GM23248 (cell line): ENCODE measurements around the gene BAG1. TPM values are rescaled to one million over a fixed set of nuclear protein-coding genes. Genes with fewer than 3 reads are reported as not detected.

ENCODE experiments used
- DNase-seq: peaks from one replicate; pipeline ENCODE4 v3.0.0-alpha.2; 2015
- H2AFZ ChIP-seq: fragments of 200-600 bp; sonication (generic); 2 replicates; pipeline ENCODE4 v1.6.1; 2016; ENCODE audit warnings: antibody characterized with exemption
- H3F3A ChIP-seq: fragments of 200-600 bp; sonication (generic); 2 replicates; pipeline ENCODE4 v1.6.1; 2016; ENCODE audit warnings: mild to moderate bottlenecking, antibody characterized with exemption, mixed run types; ENCODE audit not compliant: insufficient read depth
- H3K27ac ChIP-seq: fragments of 200-600 bp; sonication (generic); 2 replicates; pipeline ENCODE4 v1.5.1; 2016; ENCODE audit warnings: mild to moderate bottlenecking
- H3K27me3 ChIP-seq: fragments of 200-600 bp; sonication (generic); replicated peaks from 2 replicates; pipeline ENCODE4 v1.6.1; 2016; ENCODE audit warnings: mild to moderate bottlenecking; ENCODE audit not compliant: insufficient read depth
- H3K36me3 ChIP-seq: fragments of 200-600 bp; sonication (generic); 2 replicates; pipeline ENCODE4 v1.6.1; 2016; ENCODE audit warnings: low read depth, mild to moderate bottlenecking
- H3K4me1 ChIP-seq: fragments of 200-600 bp; sonication (generic); 2 replicates; pipeline ENCODE4 v1.6.1; 2016; ENCODE audit warnings: mild to moderate bottlenecking; ENCODE audit not compliant: insufficient read depth
- H3K4me2 ChIP-seq: fragments of 200-600 bp; sonication (generic); one replicate; pipeline ENCODE4 v1.6.1; 2016; ENCODE audit warnings: mild to moderate bottlenecking; ENCODE audit not compliant: unreplicated experiment
- H3K4me3 ChIP-seq: fragments of 200-600 bp; sonication (generic); 2 replicates; pipeline ENCODE4 v1.5.1; 2016; ENCODE audit warnings: mild to moderate bottlenecking
- H3K79me2 ChIP-seq: fragments of 200-600 bp; sonication (generic); 2 replicates; pipeline ENCODE4 v1.6.1; 2016; ENCODE audit warnings: mild to moderate bottlenecking; ENCODE audit not compliant: insufficient read depth
- H3K9ac ChIP-seq: fragments of 200-600 bp; sonication (generic); 2 replicates; pipeline ENCODE4 v1.6.1; 2016; ENCODE audit warnings: mild to moderate bottlenecking
- H3K9me2 ChIP-seq: fragments of 200-600 bp; sonication (generic); 2 replicates; pipeline ENCODE4 v1.6.1; 2016; ENCODE audit warnings: mixed run types, mild to moderate bottlenecking, moderate library complexity; ENCODE audit not compliant: insufficient read depth
- H3K9me3 ChIP-seq: fragments of 200-600 bp; sonication (generic); one replicate; pipeline ENCODE4 v1.6.1; 2017; ENCODE audit warnings: low read depth
- H4K20me1 ChIP-seq: fragments of 200-600 bp; sonication (generic); 2 replicates; pipeline ENCODE4 v1.6.0; 2016; ENCODE audit not compliant: insufficient read depth
- EZH2 ChIP-seq: fragments of 200-600 bp; sonication (generic); IDR thresholded peaks from 2 replicates; pipeline ENCODE4 v1.6.1; 2018; ENCODE audit warnings: antibody characterized with exemption, mild to moderate bottlenecking; ENCODE audit not compliant: insufficient read depth, poor library complexity, severe bottlenecking
- EZH2phosphoT487 ChIP-seq: fragments of 200-600 bp; sonication (generic); IDR thresholded peaks from 2 replicates; pipeline ENCODE4 v1.6.1; 2018; ENCODE audit warnings: antibody characterized with exemption, moderate library complexity, mild to moderate bottlenecking, low read depth; ENCODE audit not compliant: insufficient read depth
- WGBS, 2 experiments: methylation state at CpG; one replicate each; pipeline ENCODE4 v1.1.6; 2015 to 2017; ENCODE audit warnings: low lambda C conversion rate in 2 of 2, low coverage in 1 of 2; ENCODE audit errors: missing lambda C conversion rate in 2 of 2; 5-methylcytosine and 5-hydroxymethylcytosine counted together
- in situ Hi-C: fragments of 300-500 bp; cut with MboI; formaldehyde crosslinking; loops from 2 replicates; pipeline ENCODE4 v1.15.0; 2020
- polyA plus RNA-seq: library from polyadenylated mRNA; unstranded; fragments of >200 nt; fragmentation: Nextera tagmentation; extraction: Ambion mirVana; gene quantifications from 2 replicates; pipeline ENCODE4 v1.2.1, GENCODE V29; 2016
- total RNA-seq: library from RNA; depleted of rRNA; stranded (reverse); fragments of >200 nt; shearing (Covaris generic); gene quantifications from 2 replicates; pipeline ENCODE4 v1.2.3, GENCODE V29; 2014; rRNA removed

Gene BAG1
- total and polyA plus RNA-seq, 2 experiments from 2014 or later, result 38.2 to 49.7 TPM

- H3K9ac ChIP-seq, result no peak overlapping the region
- H3K9me2 ChIP-seq, result no peaks in the 10 kb centered on the region
- H2AFZ ChIP-seq, result no peak overlapping the region
- no peak for DNase-seq
- no peaks in the 10 kb centered on the region for H3K79me2 ChIP-seq
- TF ChIP-seq EZH2phosphoT487, result no peak
- TF ChIP-seq EZH2, result no peak
- in situ Hi-C loops, result no loop called here
- H3K27me3 ChIP-seq, result no peaks in the 10 kb centered on the region; the same call in 1 of the 2 replicates
- no peaks in the 10 kb centered on the region for H3K4me1 ChIP-seq
- no peaks in the 10 kb centered on the region for H3K9me3 ChIP-seq
- no peak overlapping the region for H3K27ac ChIP-seq
- no peaks in the 10 kb centered on the region for H4K20me1 ChIP-seq
- 86 to 87% methylated on average over 4 of the region's 4 CpGs for WGBS, 2 experiments
- no peaks in the 10 kb centered on the region for H3F3A ChIP-seq
- H3K4me2 ChIP-seq, result no peak overlapping the region
- no peaks in the 10 kb centered on the region for H3K36me3 ChIP-seq
- no peak overlapping the region for H3K4me3 ChIP-seq
Measured at GRCh38 chr9:33210006-33210715, 54.3 kb downstream of the BAG1 start.

GRCh38 chr9:33209394-33209793 lies 55.1 kb downstream of the BAG1 start:
- Histone ChIP-seq H3K36me3 (no peaks in the 10 kb centered on the region), H3K4me1 (no peaks in the 10 kb centered on the region), H3K79me2 (no peaks in the 10 kb centered on the region), H2AFZ (no peak overlapping the region), H3K9ac (no peak overlapping the region), H3K27ac (no peak overlapping the region), H3K9me3 (no peaks in the 10 kb centered on the region), H3F3A (no peaks in the 10 kb centered on the region), H3K4me2 (no peak overlapping the region), H3K9me2 (no peaks in the 10 kb centered on the region), H3K27me3 (no peaks in the 10 kb centered on the region; the same call in 1 of the 2 replicates), H3K4me3 (no peak overlapping the region), H4K20me1 (no peaks in the 10 kb centered on the region)
- no peak for TF ChIP-seq EZH2
- no peak for TF ChIP-seq EZH2phosphoT487
- WGBS, 2 experiments, result 44 to 63% methylated on average over 1 of the region's 1 CpG
- in situ Hi-C loops, result no loop called here
- DNase-seq, result no peak

- Histone ChIP-seq H3K27ac (no peak overlapping the region), H3K4me2 (no peak overlapping the region), H3K4me1 (peaks cover 16% of the 10 kb centered on the region), H3K9ac (no peak overlapping the region), H3K4me3 (no peak overlapping the region), H3F3A (peaks cover 21% of the 10 kb centered on the region), H3K9me2 (no peaks in the 10 kb centered on the region), H3K9me3 (no peaks in the 10 kb centered on the region), H4K20me1 (no peaks in the 10 kb centered on the region), H2AFZ (0 out of 2 replicates have a peak overlapping the region, but pooled peaks have one; percentile 11), H3K79me2 (no peaks in the 10 kb centered on the region), H3K36me3 (no peaks in the 10 kb centered on the region), H3K27me3 (no peaks in the 10 kb centered on the region)
- 66 to 67% methylated on average over 11 of the region's 11 CpGs for WGBS, 2 experiments
- TF ChIP-seq EZH2phosphoT487 (no peak), EZH2 (no peak)
- in situ Hi-C loops, result no loop called here
- DNase-seq, result peak; percentile 47
Measured at GRCh38 chr9:33202552-33203201, 61.8 kb downstream of the BAG1 start.

Other genes starting within 250 kb of the BAG1 start
- gene DNAJA1, start 239.4 kb downstream of the BAG1 start, total RNA-seq, result 84.6 and 92.7 TPM in 2 replicates
- gene DNAJA1, start 239.4 kb downstream of the BAG1 start, polyA plus RNA-seq, result 108 and 115 TPM in 2 replicates
- gene SMU1, start 188.0 kb downstream of the BAG1 start, total RNA-seq, result 23.1 and 26.3 TPM in 2 replicates
- gene SMU1, start 188.0 kb downstream of the BAG1 start, polyA plus RNA-seq, result 18.6 and 20.9 TPM in 2 replicates
- 70.8 and 74.3 TPM in 2 replicates for gene B4GALT1, start 97.4 kb downstream of the BAG1 start, total RNA-seq
- gene B4GALT1, start 97.4 kb downstream of the BAG1 start, polyA plus RNA-seq, result 139 and 140 TPM in 2 replicates
- not detected in 2 replicates for gene SPINK4, start 24.5 kb downstream of the BAG1 start, total RNA-seq
- not detected in 2 replicates for gene SPINK4, start 24.5 kb downstream of the BAG1 start, polyA plus RNA-seq
- 65.3 and 90.6 TPM in 2 replicates for gene CHMP5, start 341 bp upstream of the BAG1 start, total RNA-seq
- gene CHMP5, start 341 bp upstream of the BAG1 start, polyA plus RNA-seq, result 130 and 134 TPM in 2 replicates
- gene NFX1, start 25.8 kb upstream of the BAG1 start, total RNA-seq, result 20.4 and 23.8 TPM in 2 replicates
- 27.8 and 28.1 TPM in 2 replicates for gene NFX1, start 25.8 kb upstream of the BAG1 start, polyA plus RNA-seq
- gene AQP7, start 137.9 kb upstream of the BAG1 start, total RNA-seq, result not detected in 2 replicates
- not detected in 2 replicates for gene AQP7, start 137.9 kb upstream of the BAG1 start, polyA plus RNA-seq
- not detected in 2 replicates for gene AQP3, start 182.9 kb upstream of the BAG1 start, total RNA-seq
- gene AQP3, start 182.9 kb upstream of the BAG1 start, polyA plus RNA-seq, result 0.19 and 0.29 TPM in 2 replicates
- 27.9 and 31.2 TPM in 2 replicates for gene NOL6, start 209.2 kb upstream of the BAG1 start, total RNA-seq
- gene NOL6, start 209.2 kb upstream of the BAG1 start, polyA plus RNA-seq, result 18.0 and 19.4 TPM in 2 replicates